Measurements from ENCODE around the gene C4A.
"Not testable (repeated sequence)": the region's sequence is repeated elsewhere in the genome, so short reads cannot be mapped to it uniquely, and the experiment has no call there.

The C4A gene

DNA sequence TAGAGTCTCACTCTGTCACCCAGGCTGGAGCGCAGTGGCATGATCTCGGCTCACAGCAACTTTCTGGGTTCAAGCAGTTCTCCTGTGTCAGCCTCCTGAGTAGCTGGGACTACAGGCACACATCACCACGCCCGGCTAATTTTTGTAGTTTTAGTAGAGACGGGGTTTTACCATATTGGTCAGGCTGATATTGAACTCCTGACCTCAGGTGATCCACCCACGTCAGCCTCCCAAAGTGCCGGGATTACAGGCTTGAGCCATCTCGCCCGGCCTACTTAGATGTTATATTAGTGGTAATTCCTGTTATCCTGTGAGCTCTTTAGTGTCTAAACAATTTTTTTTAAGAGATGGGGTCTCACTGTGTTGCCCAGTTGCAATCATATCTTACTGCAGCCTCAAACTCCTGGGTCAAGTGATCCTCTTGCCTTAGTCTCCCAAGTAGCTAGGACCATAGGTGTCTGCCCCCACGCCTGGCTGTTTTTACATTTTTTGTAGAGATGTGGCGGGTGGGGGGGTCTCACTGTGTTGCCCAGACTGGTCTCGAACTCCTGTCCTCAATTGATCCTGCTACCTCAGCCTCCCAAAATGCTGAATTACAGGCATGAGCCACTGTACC lies 3.9 kb upstream of the C4A start:
- no peak overlapping the region for H3K27ac ChIP-seq (ENCODE audit: extremely low read depth, low read depth, low read length)
- CTCF ChIA-PET: no interaction called here
- POLR2A ChIA-PET: interaction anchor here (0.7 kb wide), 1 partner anchor 236 kb away, joined by 4 read pairs; no protein-coding TSS in a partner anchor
- peaks cover 4% of the 10 kb centered on the region; the same call in 1 of the 2 replicates for H3K4me1 ChIP-seq (ENCODE audit: control insufficient read depth, insufficient read depth, low read length)
- TF ChIP-seq ZNF121 (tag by site-specific recombination; IDR thresholded peaks at IDR 0.05) (peak; percentile 97), ZNF433 (tag by site-specific recombination; IDR thresholded peaks at IDR 0.05; ENCODE audit: low read depth) (no peak), KLF1 (tag by site-specific recombination; IDR thresholded peaks at IDR 0.05) (no peak), ZNF37A (tag by site-specific recombination; IDR thresholded peaks at IDR 0.05) (no peak)
- peaks cover 0 to 19% of the 10 kb centered on the region in 2 experiments; a peak in 2 of 3 replicates for H3K36me3 ChIP-seq (ENCODE audit: control insufficient read depth in 2 of 2, insufficient read depth in 1 of 2, low read length in 2 of 2)
- no peaks in the 10 kb centered on the region for H3K9me3 ChIP-seq (ENCODE audit: control insufficient read depth, insufficient read depth, low read depth, low read length)
- H3K4me3 ChIP-seq (ENCODE audit: low read depth, low read length): no peak overlapping the region

- H3K4me3 ChIP-seq (ENCODE audit: low read depth, low read length): no peak overlapping the region
- peaks cover 0 to 19% of the 10 kb centered on the region in 2 experiments; a peak in 2 of 3 replicates for H3K36me3 ChIP-seq (ENCODE audit: control insufficient read depth in 2 of 2, insufficient read depth in 1 of 2, low read length in 2 of 2)
- no peaks in the 10 kb centered on the region for H3K4me1 ChIP-seq (ENCODE audit: control insufficient read depth, insufficient read depth, low read length)
- H3K9me3 ChIP-seq (ENCODE audit: control insufficient read depth, insufficient read depth, low read depth, low read length): no peaks in the 10 kb centered on the region
- CTCF ChIA-PET: no interaction called here
- POLR2A ChIA-PET: no interaction called here
- TF ChIP-seq ZFP37 (tag by site-specific recombination; IDR thresholded peaks at IDR 0.05): no peak
- TF ChIP-seq ZNF148 (tag by site-specific recombination; IDR thresholded peaks at IDR 0.05; ENCODE audit: borderline replicate concordance): no peak
- H3K27ac ChIP-seq (ENCODE audit: extremely low read depth, low read depth, low read length): no peak overlapping the region
Observed at GRCh38 chr6:31978831-31979230, 3.0 kb upstream of the C4A start.

- CTCF ChIA-PET: interaction anchor here (0.6 to 0.8 kb wide), 2 partner anchors 27 to 1092 kb away, joined by 3 read pairs; no protein-coding TSS in a partner anchor
- Histone ChIP-seq H3K4me1 (ENCODE audit: control insufficient read depth, insufficient read depth, low read length) (no peaks in the 10 kb centered on the region), H3K36me3 (ENCODE audit: control insufficient read depth in 2 of 2, insufficient read depth in 1 of 2, low read length in 2 of 2) (peaks cover 0 to 19% of the 10 kb centered on the region in 2 experiments; a peak in 2 of 3 replicates), H3K9me3 (ENCODE audit: control insufficient read depth, insufficient read depth, low read depth, low read length) (no peaks in the 10 kb centered on the region), H3K4me3 (ENCODE audit: low read depth, low read length) (no peak overlapping the region), H3K27ac (ENCODE audit: extremely low read depth, low read depth, low read length) (no peak overlapping the region)
- POLR2A ChIA-PET: interaction anchor here (1.1 to 1.7 kb wide), 3 partner anchors 8 to 164 kb away, joined by 3 to 5 read pairs (median 4); partner anchors contain the start of genes DXO, HSPA1A, HSPA1B and HSPA1L
- no peak for TF ChIP-seq ZNF549 (tag by site-specific recombination; IDR thresholded peaks at IDR 0.05)
- TF ChIP-seq, protein P1, sequence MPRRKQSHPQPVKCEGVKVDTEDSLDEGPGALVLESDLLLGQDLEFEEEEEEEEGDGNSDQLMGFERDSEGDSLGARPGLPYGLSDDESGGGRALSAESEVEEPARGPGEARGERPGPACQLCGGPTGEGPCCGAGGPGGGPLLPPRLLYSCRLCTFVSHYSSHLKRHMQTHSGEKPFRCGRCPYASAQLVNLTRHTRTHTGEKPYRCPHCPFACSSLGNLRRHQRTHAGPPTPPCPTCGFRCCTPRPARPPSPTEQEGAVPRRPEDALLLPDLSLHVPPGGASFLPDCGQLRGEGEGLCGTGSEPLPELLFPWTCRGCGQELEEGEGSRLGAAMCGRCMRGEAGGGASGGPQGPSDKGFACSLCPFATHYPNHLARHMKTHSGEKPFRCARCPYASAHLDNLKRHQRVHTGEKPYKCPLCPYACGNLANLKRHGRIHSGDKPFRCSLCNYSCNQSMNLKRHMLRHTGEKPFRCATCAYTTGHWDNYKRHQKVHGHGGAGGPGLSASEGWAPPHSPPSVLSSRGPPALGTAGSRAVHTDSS (tag by site-specific recombination; IDR thresholded peaks at IDR 0.05): peak; percentile 59
Observed at GRCh38 chr6:31979238-31979898, 2.5 kb upstream of the C4A start.

DNA sequence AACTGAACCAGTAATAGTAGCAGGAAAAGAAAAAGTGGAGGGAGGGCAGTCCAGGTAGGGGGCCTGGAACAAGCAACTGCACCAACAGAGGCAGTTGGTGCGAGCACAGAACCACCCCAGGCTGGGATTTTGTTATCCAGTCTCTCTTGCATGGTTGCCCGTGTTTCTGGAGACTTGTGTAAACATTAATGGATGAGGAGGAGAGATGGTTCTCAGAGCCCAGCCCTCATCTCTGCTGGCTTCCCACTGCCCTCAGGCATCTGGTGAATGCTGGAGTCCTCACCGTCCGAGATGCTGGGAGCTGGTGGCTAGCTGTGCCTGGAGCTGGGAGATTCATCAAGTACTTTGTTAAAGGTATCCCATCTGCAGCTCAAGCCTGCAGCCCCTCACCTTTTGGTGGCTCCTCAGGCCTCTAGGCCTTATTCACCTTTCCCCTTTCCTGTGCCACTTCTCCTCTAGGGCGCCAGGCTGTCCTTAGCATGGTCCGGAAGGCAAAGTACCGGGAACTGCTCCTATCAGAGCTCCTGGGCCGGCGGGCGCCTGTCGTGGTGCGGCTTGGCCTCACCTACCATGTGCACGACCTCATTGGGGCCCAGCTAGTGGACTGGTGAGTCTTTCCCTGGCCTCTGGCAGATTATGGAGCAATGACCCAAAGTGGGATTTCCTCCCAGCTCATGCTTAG lies 1.5 kb upstream of the C4A start:
- not testable (repeated sequence) for H3K27ac ChIP-seq (ENCODE audit: extremely low read depth, low read depth, low read length); H3K4me1 ChIP-seq (ENCODE audit: control insufficient read depth, insufficient read depth, low read length); H3K9me3 ChIP-seq (ENCODE audit: control insufficient read depth, insufficient read depth, low read depth, low read length); H3K4me3 ChIP-seq (ENCODE audit: low read depth, low read length)
- peaks cover 0 to 16% of the 10 kb centered on the region in 2 experiments; a peak in 1 of 3 replicates for H3K36me3 ChIP-seq (ENCODE audit: control insufficient read depth in 2 of 2, insufficient read depth in 1 of 2, low read length in 2 of 2)
- ChIA-PET POLR2A (interaction anchor here (1.1 to 1.7 kb wide), 3 partner anchors 9 to 165 kb away, joined by 3 to 5 read pairs (median 4); partner anchors contain the start of genes DXO, HSPA1A, HSPA1B and HSPA1L), CTCF (interaction anchor here (0.6 to 0.8 kb wide), 2 partner anchors 28 to 1093 kb away, joined by 3 read pairs; no protein-coding TSS in a partner anchor)

- POLR2A ChIA-PET: interaction anchor here (1.4 kb wide), 1 partner anchor 9 kb away, joined by 5 read pairs; the partner anchor contains the start of gene DXO
- H3K4me3 ChIP-seq (ENCODE audit: low read depth, low read length); CTCF ChIA-PET; H3K9me3 ChIP-seq (ENCODE audit: control insufficient read depth, insufficient read depth, low read depth, low read length); H3K27ac ChIP-seq (ENCODE audit: extremely low read depth, low read depth, low read length); H3K4me1 ChIP-seq (ENCODE audit: control insufficient read depth, insufficient read depth, low read length): not testable (repeated sequence)
- H3K36me3 ChIP-seq (ENCODE audit: control insufficient read depth in 2 of 2, insufficient read depth in 1 of 2, low read length in 2 of 2): peaks cover 0 to 16% of the 10 kb centered on the region in 2 experiments; a peak in 1 of 3 replicates
Observed at GRCh38 chr6:31980998-31981397, 859 bp upstream of the C4A start.

- CTCF ChIA-PET; H3K27ac ChIP-seq (ENCODE audit: extremely low read depth, low read depth, low read length): not testable (repeated sequence)
Observed at GRCh38 chr6:31989363-31989762, 7.5 kb downstream of the C4A start.

DNA sequence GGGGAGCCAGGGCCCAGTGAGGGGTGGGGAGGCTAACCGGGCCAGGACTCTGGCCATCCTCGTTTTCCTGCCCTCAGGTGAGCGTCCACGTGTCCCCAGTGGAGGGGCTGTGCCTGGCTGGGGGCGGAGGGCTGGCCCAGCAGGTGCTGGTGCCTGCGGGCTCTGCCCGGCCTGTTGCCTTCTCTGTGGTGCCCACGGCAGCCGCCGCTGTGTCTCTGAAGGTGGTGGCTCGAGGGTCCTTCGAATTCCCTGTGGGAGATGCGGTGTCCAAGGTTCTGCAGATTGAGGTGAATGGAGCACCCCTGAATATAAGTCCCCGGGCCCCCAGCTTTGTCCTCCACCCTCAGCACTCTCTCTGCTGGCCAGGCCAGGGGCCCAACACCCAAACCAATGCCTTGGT lies 12.6 kb downstream of the C4A start:
- H3K36me3 ChIP-seq (ENCODE audit: control insufficient read depth in 2 of 2, insufficient read depth in 1 of 2, low read length in 2 of 2); POLR2A ChIA-PET; H3K4me1 ChIP-seq (ENCODE audit: control insufficient read depth, insufficient read depth, low read length); H3K27ac ChIP-seq (ENCODE audit: extremely low read depth, low read depth, low read length); CTCF ChIA-PET; H3K4me3 ChIP-seq (ENCODE audit: low read depth, low read length); H3K9me3 ChIP-seq (ENCODE audit: control insufficient read depth, insufficient read depth, low read depth, low read length): not testable (repeated sequence)

More at GRCh38 chr6:31989363-31989762, 7.5 kb downstream of the C4A start:
- H3K4me1 ChIP-seq (ENCODE audit: control insufficient read depth, insufficient read depth, low read length); H3K4me3 ChIP-seq (ENCODE audit: low read depth, low read length); H3K36me3 ChIP-seq (ENCODE audit: control insufficient read depth in 2 of 2, insufficient read depth in 1 of 2, low read length in 2 of 2); H3K9me3 ChIP-seq (ENCODE audit: control insufficient read depth, insufficient read depth, low read depth, low read length); POLR2A ChIA-PET: not testable (repeated sequence)

Measured in HEK293 (cell line).